IMR-90 (cell line): ENCODE results near the gene CNST. TPM values are rescaled to one million over a fixed set of nuclear protein-coding genes. Genes with fewer than 3 reads are reported as not detected.
A peak's percentile ranks its signal among the peaks of the same experiment; 100 is the strongest.

ENCODE experiments used
- ATAC-seq: fragments of 200-7000 bp; cut with Tn5 transposase; 2 replicates; pipeline ENCODE4 v1.9.1; 2020; ENCODE audit warnings: low read depth, mild to moderate bottlenecking, moderate library complexity
- BruUV-seq: library from RNA; stranded (reverse); fragments of 400-500 nt; replicated peaks from 2 replicates; lab custom pipeline; 2021; lab: Mats Ljungman, UMichigan
- CTCF ChIA-PET: fragments of 300-600 bp; formaldehyde crosslinking; extraction: SDS; loops from one replicate; lab custom pipeline; 2021; ENCODE audit warnings: antibody characterized with exemption; lab: Yijun Ruan, JAX
- POLR2A ChIA-PET: fragments of 300-600 bp; sonication (Branson Sonifier 250); formaldehyde crosslinking; loops from one replicate; lab custom pipeline; 2022; ENCODE audit warnings: antibody characterized with exemption; ENCODE audit not compliant: unreplicated experiment; lab: Charles Lee
- DNase-seq: peaks from one replicate; pipeline ENCODE4 v3.0.0; 2013
- H2AFZ ChIP-seq: replicated peaks from 2 replicates; pipeline ENCODE3; 2013; ENCODE audit warnings: low read length, mild to moderate bottlenecking; ENCODE audit not compliant: poor library complexity
- H2AK5ac ChIP-seq: 2 replicates; pipeline ENCODE4 v1.6.1; 2013; ENCODE audit warnings: low read depth, low read length, inconsistent platforms
- H2AK9ac ChIP-seq: replicated peaks from 2 replicates; pipeline ENCODE3; 2013; ENCODE audit warnings: mild to moderate bottlenecking, low read depth, low read length, moderate library complexity; ENCODE audit not compliant: poor library complexity
- H2BK120ac ChIP-seq: 2 replicates; pipeline ENCODE4 v1.6.1; 2013; ENCODE audit warnings: low read depth, low read length, inconsistent platforms
- H2BK15ac ChIP-seq: 3 replicates; pipeline ENCODE4 v1.6.1; 2013; ENCODE audit warnings: low read depth, low read length, inconsistent platforms
- H2BK20ac ChIP-seq: 2 replicates; pipeline ENCODE4 v1.6.1; 2013; ENCODE audit warnings: low read depth, mild to moderate bottlenecking, inconsistent platforms, low read length, moderate library complexity
- H2BK5ac ChIP-seq: 2 replicates; pipeline ENCODE4 v1.6.1; 2013; ENCODE audit warnings: mild to moderate bottlenecking, low read depth, low read length, inconsistent platforms; ENCODE audit not compliant: poor library complexity, severe bottlenecking
- H3K14ac ChIP-seq: replicated peaks from 2 replicates; pipeline ENCODE4 v1.6.1; 2013; ENCODE audit warnings: low read depth, low read length, inconsistent platforms
- H3K18ac ChIP-seq: 2 replicates; pipeline ENCODE4 v1.6.1; 2013; ENCODE audit warnings: low read depth, low read length, control low read depth
- H3K23ac ChIP-seq: 2 replicates; pipeline ENCODE4 v1.6.1; 2013; ENCODE audit warnings: low read depth, low read length, inconsistent platforms
- H3K27ac ChIP-seq: 2 replicates; pipeline ENCODE4 v1.5.1; 2013; ENCODE audit warnings: mild to moderate bottlenecking, control low read depth, low read length; ENCODE audit not compliant: insufficient read depth
- H3K27me3 ChIP-seq: 2 replicates; pipeline ENCODE4 v1.6.1; 2013; ENCODE audit warnings: low read length; ENCODE audit not compliant: control insufficient read depth, insufficient read depth
- H3K36me3 ChIP-seq: 2 replicates; pipeline ENCODE4 v1.6.1; 2013; ENCODE audit warnings: low read length, mixed read lengths; ENCODE audit not compliant: control insufficient read depth, insufficient read depth
- H3K4ac ChIP-seq: 2 replicates; pipeline ENCODE4 v1.6.1; 2013; ENCODE audit warnings: low read depth, low read length, inconsistent platforms
- H3K4me1 ChIP-seq: 2 replicates; pipeline ENCODE4 v1.6.1; 2013; ENCODE audit warnings: low read length, mixed read lengths; ENCODE audit not compliant: control insufficient read depth, insufficient read depth
- H3K4me2 ChIP-seq: 2 replicates; pipeline ENCODE4 v1.6.1; 2013; ENCODE audit warnings: low read depth, mild to moderate bottlenecking, control low read depth, low read length, moderate library complexity
- H3K4me3 ChIP-seq: 2 replicates; pipeline ENCODE4 v1.5.1; 2013; ENCODE audit warnings: low read depth, mild to moderate bottlenecking, control low read depth, low read length, moderate library complexity; ENCODE audit not compliant: insufficient read depth
- H3K56ac ChIP-seq: 2 replicates; pipeline ENCODE4 v1.6.1; 2013; ENCODE audit warnings: low read length, inconsistent platforms; ENCODE audit not compliant: insufficient read depth; ENCODE audit errors: extremely low read depth
- H3K79me1 ChIP-seq, 2 experiments: 2 replicates each; pipeline ENCODE4 v1.6.1; 2013; ENCODE audit warnings: low read length in 2 of 2, inconsistent platforms in 1 of 2, low read depth in 1 of 2
- H3K9ac ChIP-seq: 2 replicates; pipeline ENCODE4 v1.6.1; 2013; ENCODE audit warnings: low read depth, low read length, control low read depth
- H3K9me1 ChIP-seq: 2 replicates; pipeline ENCODE4 v1.6.1; 2013; ENCODE audit warnings: low read length, inconsistent platforms; ENCODE audit not compliant: insufficient read depth
- H3K9me3 ChIP-seq: 2 replicates; pipeline ENCODE4 v1.6.1; 2013; ENCODE audit warnings: low read length; ENCODE audit not compliant: control insufficient read depth, insufficient read depth
- H4K20me1 ChIP-seq: 2 replicates; pipeline ENCODE4 v1.6.1; 2013; ENCODE audit warnings: low read length, inconsistent platforms; ENCODE audit not compliant: insufficient read depth
- H4K5ac ChIP-seq: 2 replicates; pipeline ENCODE4 v1.6.1; 2013; ENCODE audit warnings: mild to moderate bottlenecking, low read depth, low read length, control low read depth
- H4K8ac ChIP-seq, 2 experiments: 2 replicates each; pipeline ENCODE4 v1.6.1; 2013; ENCODE audit warnings: low read depth in 2 of 2, low read length in 2 of 2, control low read depth in 1 of 2, inconsistent platforms in 1 of 2
- H4K91ac ChIP-seq: 2 replicates; pipeline ENCODE4 v1.6.1; 2013; ENCODE audit warnings: low read depth, low read length, inconsistent platforms; ENCODE audit not compliant: insufficient read depth
- BHLHE40 ChIP-seq: fragments of 150-350 bp; IDR thresholded peaks from 2 replicates; pipeline ENCODE4 v1.6.1; 2016; ENCODE audit warnings: mild to moderate bottlenecking, low read depth, low read length
- CEBPB ChIP-seq: IDR thresholded peaks from 2 replicates; pipeline ENCODE4 v1.6.1; 2012; ENCODE audit warnings: low read depth, low read length, improper control_type of control experiment
- CHD1 ChIP-seq: IDR thresholded peaks from 2 replicates; pipeline ENCODE4 v1.6.1; 2012; ENCODE audit warnings: low read depth, low read length, improper control_type of control experiment
- FOS ChIP-seq: fragments of 150-350 bp; IDR thresholded peaks from 2 replicates; pipeline ENCODE4 v1.6.1; 2016; ENCODE audit warnings: low read depth, low read length
- MAFK ChIP-seq: IDR thresholded peaks from 2 replicates; pipeline ENCODE4 v1.6.1; 2012; ENCODE audit warnings: low read depth, low read length, improper control_type of control experiment
- MAZ ChIP-seq: IDR thresholded peaks from 2 replicates; pipeline ENCODE4 v1.6.1; 2012; ENCODE audit warnings: low read depth, mild to moderate bottlenecking, low read length, improper control_type of control experiment, moderate library complexity, borderline replicate concordance
- MXI1 ChIP-seq: IDR thresholded peaks from 2 replicates; pipeline ENCODE4 v1.6.1; 2012; ENCODE audit warnings: low read depth, mild to moderate bottlenecking, low read length, moderate library complexity, borderline replicate concordance
- NFE2L2 ChIP-seq: fragments of 150-350 bp; IDR thresholded peaks from 2 replicates; pipeline ENCODE4 v1.6.1; 2016; ENCODE audit warnings: low read depth, mild to moderate bottlenecking, low read length
- POLR2A ChIP-seq: IDR thresholded peaks from 2 replicates; pipeline ENCODE4 v1.6.1; 2012; ENCODE audit warnings: mild to moderate bottlenecking, low read depth, low read length
- RAD21 ChIP-seq: IDR thresholded peaks from 2 replicates; pipeline ENCODE4 v1.6.1; 2012; ENCODE audit warnings: low read length, improper control_type of control experiment
- RCOR1 ChIP-seq: IDR thresholded peaks from 2 replicates; pipeline ENCODE4 v1.6.1; 2012; ENCODE audit warnings: mild to moderate bottlenecking, low read length, improper control_type of control experiment; ENCODE audit not compliant: insufficient replicate concordance
- RFX5 ChIP-seq: IDR thresholded peaks from 2 replicates; pipeline ENCODE4 v1.8.0; 2012; ENCODE audit warnings: low read depth, mild to moderate bottlenecking, low read length, moderate library complexity
- SMC3 ChIP-seq: fragments of 150-350 bp; IDR thresholded peaks from 2 replicates; pipeline ENCODE4 v1.6.1; 2016; ENCODE audit warnings: low read depth, mild to moderate bottlenecking, antibody characterized with exemption, low read length, moderate library complexity
- dilution Hi-C: fragments of 300-500 bp; cut with HindIII; formaldehyde crosslinking; loops from one replicate; pipeline ENCODE4 v1.14.3; 2018; ENCODE audit warnings: low sequenced_read_pairs; ENCODE audit not compliant: unreplicated experiment
- in situ Hi-C: fragments of 300-500 bp; cut with MboI; formaldehyde crosslinking; loops from 3 replicates; pipeline ENCODE4 v1.14.3; 2019; ENCODE audit warnings: low sequenced_read_pairs, inconsistent platforms, mixed read lengths
- intact Hi-C: fragments of 100-400 bp; cut with micrococcal nuclease; formaldehyde crosslinking; loops from 2 replicates; pipeline ENCODE4 v1.10.0; 2022
- polyA plus RNA-seq, 3 experiments: library from polyadenylated mRNA; depleted of rRNA; stranded (reverse); fragments of >200 nt; gene quantifications; 2 replicates each; pipeline ENCODE4 v1.2.3, GENCODE V29; 2012; ENCODE audit warnings: low replicate concordance in 1 of 3
- total RNA-seq: library from RNA; depleted of rRNA; stranded (reverse); fragments of >200 nt; gene quantifications from 2 replicates; pipeline ENCODE4 v1.2.3, GENCODE V29; 2012
- TF ChIP-seq, protein P1 (sequence below): fragments of 150-350 bp; IDR thresholded peaks from 2 replicates; pipeline ENCODE4 v1.6.1; 2016; ENCODE audit warnings: low read depth, mild to moderate bottlenecking, low read length, moderate library complexity, borderline replicate concordance
- TF ChIP-seq, protein P2 (sequence below): fragments of 150-350 bp; IDR thresholded peaks from 2 replicates; pipeline ENCODE4 v1.6.1; 2017; ENCODE audit warnings: mild to moderate bottlenecking, antibody characterized with exemption, low read length, low read depth
- TF ChIP-seq, protein P3 (sequence below): conservative IDR thresholded peaks from 2 replicates; pipeline ENCODE4 v1.5.1; 2012; ENCODE audit warnings: mild to moderate bottlenecking, low read depth, low read length, improper control_type of control experiment

Gene CNST
- total and polyA plus RNA-seq, 2 of the 4 experiments (the other 2 are of a cell fraction), result 15.4 to 25.5 TPM

- H3K4me1 ChIP-seq, result peaks cover 13% of the 10 kb centered on the region
- H2BK15ac ChIP-seq, result peak overlapping the region; percentile 97; the same call in 1 of the 3 replicates
- H3K4me2 ChIP-seq, result peak overlapping the region; percentile 49; the same call in 1 of the 2 replicates
- H2AK9ac ChIP-seq, result no peak overlapping the region
- H3K4me3 ChIP-seq, result no peak overlapping the region
- ChIA-PET POLR2A (no interaction called here), CTCF (interaction anchor here (0.6 kb wide), 1 partner anchor 1487 kb away, joined by 3 read pairs; no protein-coding TSS in a partner anchor)
- H2AFZ ChIP-seq, result no peak overlapping the region
- peak overlapping the region; percentile 82; the same call in 1 of the 2 replicates for H3K27ac ChIP-seq
- H2BK5ac ChIP-seq, result peak overlapping the region; percentile 99
- peak overlapping the region in 1 of 2 experiments; percentile 82; a peak in 1 of 4 replicates for H4K8ac ChIP-seq
- no peak overlapping the region for H3K9ac ChIP-seq
- peaks cover 12% of the 10 kb centered on the region for H3K9me1 ChIP-seq
- peak; percentile 84 for ATAC-seq
- no TSS peak for BruUV-seq
- peak; percentile 94 for DNase-seq
- peaks cover 2% of the 10 kb centered on the region; the same call in 1 of the 2 replicates for H3K9me3 ChIP-seq
- peak overlapping the region; percentile 77; the same call in 1 of the 2 replicates for H3K4ac ChIP-seq
- H3K56ac ChIP-seq, result no peak overlapping the region
- in situ Hi-C loops (no loop called here), dilution Hi-C loops (no loop called here), intact Hi-C loops (loop anchor here (2.0 kb wide), 1 partner anchor 26 kb away; the partner anchor contains the start of genes CNST and TFB2M)
- peaks cover 17 to 57% of the 10 kb centered on the region in 2 experiments for H3K79me1 ChIP-seq
- H3K36me3 ChIP-seq, result peaks cover 4% of the 10 kb centered on the region
- no peaks in the 10 kb centered on the region for H3K27me3 ChIP-seq
- H2BK20ac ChIP-seq, result peak overlapping the region; percentile 96; the same call in 1 of the 2 replicates
- no peak for TF ChIP-seq RCOR1
- no peak for TF ChIP-seq MAFK
- TF ChIP-seq SMC3, result no peak
- TF ChIP-seq, protein P1, sequence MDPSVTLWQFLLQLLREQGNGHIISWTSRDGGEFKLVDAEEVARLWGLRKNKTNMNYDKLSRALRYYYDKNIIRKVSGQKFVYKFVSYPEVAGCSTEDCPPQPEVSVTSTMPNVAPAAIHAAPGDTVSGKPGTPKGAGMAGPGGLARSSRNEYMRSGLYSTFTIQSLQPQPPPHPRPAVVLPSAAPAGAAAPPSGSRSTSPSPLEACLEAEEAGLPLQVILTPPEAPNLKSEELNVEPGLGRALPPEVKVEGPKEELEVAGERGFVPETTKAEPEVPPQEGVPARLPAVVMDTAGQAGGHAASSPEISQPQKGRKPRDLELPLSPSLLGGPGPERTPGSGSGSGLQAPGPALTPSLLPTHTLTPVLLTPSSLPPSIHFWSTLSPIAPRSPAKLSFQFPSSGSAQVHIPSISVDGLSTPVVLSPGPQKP, result no peak
- TF ChIP-seq FOS, result no peak
- no peak for TF ChIP-seq MXI1
- TF ChIP-seq RFX5, result no peak
- TF ChIP-seq, protein P2, sequence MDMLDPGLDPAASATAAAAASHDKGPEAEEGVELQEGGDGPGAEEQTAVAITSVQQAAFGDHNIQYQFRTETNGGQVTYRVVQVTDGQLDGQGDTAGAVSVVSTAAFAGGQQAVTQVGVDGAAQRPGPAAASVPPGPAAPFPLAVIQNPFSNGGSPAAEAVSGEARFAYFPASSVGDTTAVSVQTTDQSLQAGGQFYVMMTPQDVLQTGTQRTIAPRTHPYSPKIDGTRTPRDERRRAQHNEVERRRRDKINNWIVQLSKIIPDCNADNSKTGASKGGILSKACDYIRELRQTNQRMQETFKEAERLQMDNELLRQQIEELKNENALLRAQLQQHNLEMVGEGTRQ, result no peak
- TF ChIP-seq NFE2L2, result no peak
- TF ChIP-seq RAD21, result no peak
- TF ChIP-seq MAZ, result no peak
- no peak for TF ChIP-seq CHD1
- TF ChIP-seq, protein P3, sequence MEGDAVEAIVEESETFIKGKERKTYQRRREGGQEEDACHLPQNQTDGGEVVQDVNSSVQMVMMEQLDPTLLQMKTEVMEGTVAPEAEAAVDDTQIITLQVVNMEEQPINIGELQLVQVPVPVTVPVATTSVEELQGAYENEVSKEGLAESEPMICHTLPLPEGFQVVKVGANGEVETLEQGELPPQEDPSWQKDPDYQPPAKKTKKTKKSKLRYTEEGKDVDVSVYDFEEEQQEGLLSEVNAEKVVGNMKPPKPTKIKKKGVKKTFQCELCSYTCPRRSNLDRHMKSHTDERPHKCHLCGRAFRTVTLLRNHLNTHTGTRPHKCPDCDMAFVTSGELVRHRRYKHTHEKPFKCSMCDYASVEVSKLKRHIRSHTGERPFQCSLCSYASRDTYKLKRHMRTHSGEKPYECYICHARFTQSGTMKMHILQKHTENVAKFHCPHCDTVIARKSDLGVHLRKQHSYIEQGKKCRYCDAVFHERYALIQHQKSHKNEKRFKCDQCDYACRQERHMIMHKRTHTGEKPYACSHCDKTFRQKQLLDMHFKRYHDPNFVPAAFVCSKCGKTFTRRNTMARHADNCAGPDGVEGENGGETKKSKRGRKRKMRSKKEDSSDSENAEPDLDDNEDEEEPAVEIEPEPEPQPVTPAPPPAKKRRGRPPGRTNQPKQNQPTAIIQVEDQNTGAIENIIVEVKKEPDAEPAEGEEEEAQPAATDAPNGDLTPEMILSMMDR, result no peak
- TF ChIP-seq POLR2A, result no peak
- TF ChIP-seq BHLHE40, result no peak
- TF ChIP-seq CEBPB, result no peak
- no peak overlapping the region for H3K23ac ChIP-seq
- H2BK120ac ChIP-seq, result peak overlapping the region; percentile 81
- H3K18ac ChIP-seq, result peak overlapping the region; percentile 71; the same call in 1 of the 2 replicates
- peak overlapping the region; percentile 57; the same call in 1 of the 2 replicates for H4K91ac ChIP-seq
- H4K20me1 ChIP-seq, result no peaks in the 10 kb centered on the region
- no peak overlapping the region for H3K14ac ChIP-seq
- no peak overlapping the region for H4K5ac ChIP-seq
- no peak overlapping the region for H2AK5ac ChIP-seq
These were observed 26.4 kb downstream of the CNST start for GRCh38 chr1:246592695-246593094.
